HG03175 (cell line): ENCODE measurements around the gene EPHB1.
"Not testable (repeated sequence)": the region's sequence is repeated elsewhere in the genome, so short reads cannot be mapped to it uniquely, and the experiment has no call there.

Experiments
- ATAC-seq: cut with Tn5 transposase; IDR thresholded peaks from one replicate; pipeline ENCODE4 v1.9.1; 2021; ENCODE audit warnings: mild to moderate bottlenecking, moderate library complexity; ENCODE audit not compliant: unreplicated experiment

The EPHB1 gene

DNA sequence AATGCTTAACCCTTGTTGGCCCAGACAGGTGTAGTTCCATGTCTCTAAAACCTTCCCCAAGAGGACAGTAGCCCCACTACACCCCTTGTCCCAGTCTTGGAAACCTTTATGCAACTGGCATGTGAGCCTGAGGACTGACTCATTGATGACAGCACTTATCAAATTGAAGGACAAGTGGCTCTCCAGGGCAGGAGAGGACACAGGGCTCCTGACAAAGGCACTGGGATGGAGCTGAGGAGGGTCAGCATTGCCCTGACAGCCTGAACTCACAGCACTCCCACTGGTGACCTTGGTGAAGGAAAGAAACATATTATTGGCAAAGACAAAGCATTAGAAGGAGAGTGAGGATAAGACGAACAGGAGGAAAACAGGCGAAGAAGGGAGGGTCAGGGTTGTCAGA lies 139.9 kb downstream of the EPHB1 start:
- ATAC-seq = no peak

DNA sequence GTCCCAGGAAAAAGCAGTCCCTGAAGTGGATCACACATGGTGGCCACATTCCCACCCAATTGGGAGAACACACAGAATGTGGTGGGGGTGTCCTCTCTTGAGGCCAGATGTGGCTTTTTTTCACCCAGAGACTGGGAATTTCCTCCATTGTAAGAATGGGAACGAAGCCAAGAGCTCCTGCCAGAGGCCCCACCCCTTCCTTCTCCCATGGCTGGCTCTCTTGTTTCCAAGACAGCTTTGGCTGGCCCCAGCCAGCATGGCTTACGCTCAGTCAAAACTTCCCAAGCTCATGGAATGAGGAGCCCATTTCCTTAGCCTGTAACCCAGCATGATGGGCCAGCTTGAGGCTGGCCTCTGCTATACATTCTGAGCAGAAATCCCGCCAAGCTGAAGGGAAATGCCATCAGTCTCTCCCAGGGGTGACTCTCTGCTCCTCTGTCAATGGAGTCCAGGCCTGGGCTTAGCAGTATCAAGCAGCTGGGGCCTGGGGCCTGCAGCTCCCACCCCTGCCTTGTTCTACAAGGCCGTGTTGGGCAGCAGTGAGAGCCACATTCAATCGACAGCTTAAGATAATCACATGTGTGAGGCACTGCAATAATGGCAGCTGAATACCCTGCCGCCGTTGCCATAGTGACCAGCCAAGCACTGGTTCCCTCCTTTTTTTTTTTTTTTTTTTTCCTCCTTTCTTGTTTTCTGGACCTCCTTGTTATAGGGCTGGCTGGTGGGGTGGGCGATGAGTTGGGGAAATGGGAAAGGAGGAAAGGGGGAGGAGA lies 142.4 kb downstream of the EPHB1 start:
- ATAC-seq = no peak

DNA sequence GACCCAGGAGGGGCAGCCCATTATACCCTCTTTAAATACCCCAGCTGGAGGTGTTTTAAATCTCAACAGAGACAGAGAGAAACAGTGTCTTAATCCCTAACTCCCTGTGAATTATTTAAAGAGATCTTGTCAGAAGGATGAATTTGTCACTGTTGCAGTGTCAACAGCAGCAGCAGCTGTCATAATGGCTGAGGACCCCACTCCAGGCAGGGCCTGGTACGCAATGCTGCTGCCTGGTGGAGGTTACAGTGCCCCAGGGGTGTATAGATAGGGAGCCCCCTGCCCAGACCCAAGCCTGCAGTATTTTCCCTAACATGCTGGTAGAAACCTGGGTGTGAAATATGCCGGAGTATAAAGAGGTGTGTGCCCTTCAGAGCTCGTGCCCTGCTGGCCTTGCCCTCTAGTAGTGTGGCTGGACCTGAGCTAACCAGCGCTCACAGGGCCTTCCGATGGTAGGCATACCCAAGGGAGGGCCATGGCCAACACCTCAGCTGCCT lies 143.0 kb downstream of the EPHB1 start:
- no peak for ATAC-seq

DNA sequence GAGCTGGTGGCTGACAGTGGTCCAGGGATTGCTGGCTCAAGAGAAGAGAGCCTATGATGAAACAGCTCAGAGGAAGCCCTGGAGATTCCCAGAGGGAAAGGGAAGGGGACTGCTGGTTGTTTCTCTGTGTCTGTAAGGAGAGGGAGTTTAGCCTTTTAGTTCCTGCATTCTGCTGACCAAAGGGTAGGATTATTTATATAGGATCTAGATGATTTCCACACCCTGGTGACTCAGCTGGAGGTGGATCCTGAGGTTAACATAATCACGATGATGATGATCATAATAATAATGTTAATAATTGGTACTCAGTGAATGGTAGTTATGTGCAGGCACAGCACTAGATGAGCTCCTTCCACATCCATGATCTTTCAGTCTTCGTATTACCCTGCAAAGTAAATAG lies 144.9 kb downstream of the EPHB1 start:
- ATAC-seq = no peak

DNA sequence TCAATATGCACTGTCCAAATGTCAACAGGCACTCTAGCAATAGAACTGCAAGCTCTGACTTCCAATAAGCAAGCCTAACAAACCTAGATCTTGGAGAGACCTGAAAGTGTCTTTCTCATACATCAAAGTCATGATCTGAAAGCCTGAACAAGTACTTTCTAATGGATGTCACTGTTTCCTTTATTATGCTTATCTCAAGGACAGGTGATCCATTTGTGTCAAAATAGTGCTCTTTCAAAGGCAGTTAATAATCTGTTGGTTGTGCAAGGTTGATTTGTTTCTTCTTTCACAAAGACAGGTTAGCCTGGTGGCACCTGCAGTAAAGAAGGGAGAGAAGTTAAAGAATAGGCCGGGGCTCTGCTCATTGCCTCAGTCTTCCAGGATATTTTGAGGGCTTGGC lies 146.8 kb downstream of the EPHB1 start:
- no peak for ATAC-seq

DNA sequence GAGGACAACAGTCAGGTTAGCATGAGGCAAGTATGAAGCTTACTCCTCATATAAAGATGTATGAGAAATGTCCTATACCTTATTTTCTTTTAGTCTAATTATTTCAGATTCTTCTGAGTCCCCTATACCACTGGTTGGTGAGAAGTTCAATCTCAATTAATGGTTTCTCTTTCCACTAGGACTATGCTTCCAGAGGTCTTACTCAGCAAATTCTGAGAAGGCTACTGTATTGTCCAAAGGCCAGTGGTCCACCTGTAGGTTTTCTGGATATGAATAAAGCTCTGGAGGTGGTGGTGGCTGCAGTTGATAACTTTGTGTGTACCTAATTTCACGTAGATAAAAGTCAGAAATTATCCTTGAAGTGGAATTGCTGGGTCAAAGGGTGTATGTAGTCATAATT lies 149.4 kb downstream of the EPHB1 start:
- ATAC-seq = no peak

DNA sequence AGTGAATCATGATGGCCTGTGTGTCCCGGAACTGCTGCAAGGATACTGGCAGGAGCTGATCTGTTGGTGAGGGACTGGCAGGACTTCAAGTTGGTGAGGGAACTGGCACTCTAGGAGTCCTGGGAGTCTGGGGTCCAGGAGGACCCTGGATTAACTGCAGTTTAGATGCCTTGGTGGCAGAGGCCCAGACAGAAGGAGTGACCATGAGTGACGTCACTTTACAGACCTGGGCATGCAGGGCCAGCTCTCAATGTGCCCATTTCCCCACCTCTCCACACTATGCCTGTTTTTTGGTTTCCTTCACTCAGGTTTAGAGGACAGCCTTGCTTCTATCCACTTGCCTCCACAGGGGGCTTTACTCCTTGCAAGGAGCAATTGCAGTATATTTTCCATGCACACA lies 154.1 kb downstream of the EPHB1 start:
- ATAC-seq = no peak

DNA sequence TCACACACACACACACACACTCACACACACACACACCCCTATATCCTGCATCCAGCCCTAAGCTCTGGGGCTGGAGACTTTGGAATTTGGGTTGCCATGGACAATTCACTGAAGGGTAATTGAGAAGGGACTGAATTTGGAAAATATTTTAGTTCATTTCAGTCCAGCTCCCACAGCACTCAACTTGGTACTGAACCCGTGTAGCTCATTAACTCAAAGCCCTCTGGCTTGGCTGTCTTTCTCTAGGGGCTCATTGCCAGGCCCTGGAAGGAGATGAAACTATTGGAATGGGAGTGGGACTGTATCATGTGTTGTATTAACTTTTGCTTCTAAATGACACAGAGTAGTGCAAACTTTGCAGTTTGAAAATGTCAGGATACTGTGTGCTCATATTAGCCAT lies 157.3 kb downstream of the EPHB1 start:
- no peak for ATAC-seq

DNA sequence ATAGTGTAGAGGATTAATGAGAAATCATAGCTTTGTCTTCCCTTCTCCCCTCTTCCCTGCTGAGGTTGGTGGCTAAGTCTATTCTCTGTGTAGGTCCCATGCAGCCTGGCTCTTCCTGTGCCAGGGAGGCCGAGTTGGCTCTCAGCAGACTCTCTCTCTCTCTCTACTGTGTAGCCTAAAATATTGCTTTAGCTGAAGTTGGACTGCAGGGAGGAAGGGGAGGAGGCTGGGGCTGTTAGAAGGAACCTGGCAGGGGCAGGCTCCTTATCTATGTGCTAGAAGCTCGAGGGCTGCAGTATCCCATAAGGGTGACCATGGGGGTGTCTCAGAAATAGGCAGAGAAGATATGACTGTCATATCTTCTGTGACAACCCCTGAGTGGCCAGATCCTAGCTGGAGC lies 160.8 kb downstream of the EPHB1 start:
- ATAC-seq = no peak

DNA sequence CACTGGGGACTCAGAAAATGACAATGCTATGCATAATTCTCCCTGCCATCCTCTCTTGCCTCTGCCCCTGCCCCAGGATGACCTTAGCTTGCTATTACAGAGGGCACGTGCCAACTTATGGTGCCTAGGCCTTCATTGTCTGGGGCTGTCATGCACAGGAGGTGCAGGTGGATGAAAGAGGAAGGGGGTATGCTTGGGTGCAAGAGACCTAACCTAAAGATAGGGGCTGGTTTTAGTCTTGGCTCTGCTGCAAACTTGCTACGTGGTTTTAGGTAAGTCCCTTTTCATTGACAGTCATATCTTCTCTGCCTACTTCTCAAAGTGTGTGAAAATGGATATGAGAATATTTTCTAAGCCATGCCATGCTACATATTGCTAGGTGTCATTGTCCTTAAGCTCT lies 161.3 kb downstream of the EPHB1 start:
- peak; percentile 57 for ATAC-seq

DNA sequence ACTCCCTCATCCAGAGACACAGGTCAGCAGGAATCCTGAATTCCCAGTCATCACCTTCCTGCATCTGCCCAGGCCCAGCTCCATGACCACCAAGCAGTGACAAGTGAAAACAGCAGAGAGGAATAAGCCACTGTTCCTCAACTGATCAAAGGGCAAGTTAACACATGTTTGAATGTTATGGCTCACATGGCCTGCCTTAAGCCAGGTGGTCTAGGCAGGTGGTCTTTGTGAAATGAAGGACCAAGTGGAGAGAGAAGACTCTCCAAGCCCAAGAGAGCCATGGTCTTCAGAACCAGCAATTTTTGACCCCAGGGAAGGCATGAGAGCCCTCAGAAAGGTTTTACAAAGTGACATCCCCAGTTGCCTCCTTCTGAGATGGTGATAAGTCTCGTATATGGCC lies 161.8 kb downstream of the EPHB1 start:
- ATAC-seq = no peak

DNA sequence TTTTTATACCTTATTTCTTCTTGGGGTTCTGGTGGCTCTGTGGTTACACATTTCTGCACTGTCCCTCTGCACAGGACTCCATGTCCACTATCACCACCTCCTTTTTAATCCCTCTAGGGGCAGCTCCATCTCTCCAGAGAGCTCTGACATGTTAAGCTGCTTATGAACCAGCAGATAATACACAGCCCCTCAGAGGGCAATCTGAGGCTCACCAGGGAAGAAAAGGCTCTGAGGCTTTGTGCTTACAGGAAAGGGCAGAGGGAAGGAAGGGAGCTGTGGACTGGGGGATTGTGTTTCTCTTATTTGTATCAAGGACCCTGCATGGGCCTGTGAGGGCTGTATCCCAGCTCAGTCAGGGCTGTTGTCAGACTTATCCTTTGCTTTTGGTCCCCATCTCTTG lies 164.5 kb downstream of the EPHB1 start:
- ATAC-seq = no peak

DNA sequence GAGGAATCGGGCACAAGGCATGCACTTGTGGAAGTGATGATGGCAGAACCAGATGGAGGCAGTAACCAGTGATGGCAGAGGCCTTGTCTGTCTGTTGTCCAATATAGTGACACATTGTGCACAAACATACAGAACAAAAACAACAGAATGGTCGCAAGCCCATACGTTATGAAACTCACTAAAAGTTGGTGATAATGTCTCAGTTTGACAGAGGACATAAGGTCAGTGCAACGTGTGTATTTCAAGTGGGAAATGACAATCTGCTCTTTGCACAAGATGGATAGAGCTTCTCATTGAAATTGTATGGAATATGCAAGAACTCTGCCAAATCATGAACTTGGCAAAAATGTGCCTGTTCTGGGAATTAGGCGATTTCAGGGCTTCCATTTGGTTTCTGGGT lies 169.2 kb downstream of the EPHB1 start:
- ATAC-seq = no peak

DNA sequence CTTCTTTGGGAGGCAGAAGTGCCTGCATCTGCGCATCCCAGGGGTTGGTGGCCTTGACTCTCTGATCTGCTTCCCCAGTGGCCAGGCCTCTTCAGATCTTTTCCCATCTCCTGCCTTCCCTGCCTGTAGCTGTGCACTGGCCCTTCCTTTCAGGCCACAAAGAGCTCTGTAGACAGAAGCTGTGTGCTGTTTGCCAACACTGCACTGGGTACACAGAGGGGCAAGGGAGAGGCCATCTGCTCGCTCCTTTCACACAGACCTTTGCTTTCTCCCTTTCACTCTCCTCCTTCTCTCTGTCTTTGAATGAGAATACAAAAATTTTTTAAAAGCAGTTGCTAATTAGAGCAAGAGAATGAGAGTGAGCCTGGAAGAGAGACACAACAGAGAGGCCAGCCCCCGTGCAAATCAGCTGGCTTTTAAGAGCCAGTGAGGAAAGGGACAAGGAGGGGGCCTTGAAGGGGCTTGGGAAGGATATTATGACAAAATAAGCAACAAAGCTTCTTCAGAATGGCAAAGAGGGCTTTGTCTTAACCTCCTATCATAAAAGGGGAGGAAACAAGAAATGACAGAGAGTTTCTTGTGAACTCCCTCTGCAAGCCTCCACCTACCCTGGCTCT lies 170.9 kb downstream of the EPHB1 start:
- ATAC-seq = no peak

DNA sequence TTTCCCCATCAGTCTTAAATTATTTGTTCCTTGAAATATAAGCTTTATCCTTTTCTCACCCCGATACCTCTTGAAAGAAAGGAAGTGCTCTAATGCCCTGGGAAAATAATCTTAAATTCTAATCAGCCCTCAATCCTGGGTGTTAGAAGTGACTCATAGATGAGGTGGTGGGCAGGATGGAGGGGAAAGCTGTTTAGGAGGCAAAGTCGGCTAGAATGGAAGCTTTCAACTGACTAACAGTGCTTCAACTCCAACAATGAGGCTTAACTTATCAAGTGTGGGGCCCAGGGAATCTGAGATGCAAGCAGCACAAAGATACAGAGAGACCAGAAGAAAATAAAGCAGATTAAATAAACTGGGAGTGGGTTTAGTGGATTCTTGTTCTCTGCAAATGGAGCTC lies 175.8 kb downstream of the EPHB1 start:
- ATAC-seq = no peak

DNA sequence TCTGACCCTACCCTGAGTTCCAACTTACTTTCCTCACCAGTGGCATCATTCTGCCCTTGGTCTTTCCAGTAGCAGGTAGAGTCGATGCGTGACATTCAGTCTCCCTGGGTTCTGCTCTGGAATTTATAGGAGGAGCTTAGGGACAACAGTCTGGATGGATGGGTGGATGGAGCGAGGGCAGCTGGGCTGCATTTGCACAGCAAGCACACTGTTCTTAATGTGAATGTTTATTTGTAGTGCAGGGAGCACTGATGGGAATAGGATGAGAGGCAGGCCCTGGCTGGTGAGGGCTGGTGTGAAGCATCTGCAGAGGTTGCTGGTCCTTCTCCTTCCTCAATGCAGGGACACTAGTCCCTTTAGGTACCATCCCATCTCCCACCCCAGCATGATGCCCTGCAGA lies 176.2 kb downstream of the EPHB1 start:
- no peak for ATAC-seq

DNA sequence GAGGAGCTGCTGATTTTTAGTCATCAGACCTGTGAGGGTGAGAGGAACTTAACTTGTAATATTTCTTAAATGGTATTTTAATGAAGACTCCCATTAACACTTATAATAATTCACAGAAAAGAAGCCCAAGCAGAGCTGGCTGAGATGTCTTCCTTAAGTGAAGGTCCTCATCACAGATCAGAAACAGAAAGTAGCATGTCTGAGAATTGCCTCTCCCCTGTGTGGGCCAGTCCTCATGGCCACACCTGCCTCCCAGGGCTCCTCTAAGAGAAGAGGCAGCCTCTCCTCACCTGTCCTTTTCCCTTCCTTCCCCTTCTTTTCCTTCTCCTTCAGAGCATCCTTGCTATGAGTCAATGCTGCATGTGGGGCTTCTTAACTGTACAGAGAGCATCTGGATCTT lies 176.8 kb downstream of the EPHB1 start:
- ATAC-seq = not testable (repeated sequence)

DNA sequence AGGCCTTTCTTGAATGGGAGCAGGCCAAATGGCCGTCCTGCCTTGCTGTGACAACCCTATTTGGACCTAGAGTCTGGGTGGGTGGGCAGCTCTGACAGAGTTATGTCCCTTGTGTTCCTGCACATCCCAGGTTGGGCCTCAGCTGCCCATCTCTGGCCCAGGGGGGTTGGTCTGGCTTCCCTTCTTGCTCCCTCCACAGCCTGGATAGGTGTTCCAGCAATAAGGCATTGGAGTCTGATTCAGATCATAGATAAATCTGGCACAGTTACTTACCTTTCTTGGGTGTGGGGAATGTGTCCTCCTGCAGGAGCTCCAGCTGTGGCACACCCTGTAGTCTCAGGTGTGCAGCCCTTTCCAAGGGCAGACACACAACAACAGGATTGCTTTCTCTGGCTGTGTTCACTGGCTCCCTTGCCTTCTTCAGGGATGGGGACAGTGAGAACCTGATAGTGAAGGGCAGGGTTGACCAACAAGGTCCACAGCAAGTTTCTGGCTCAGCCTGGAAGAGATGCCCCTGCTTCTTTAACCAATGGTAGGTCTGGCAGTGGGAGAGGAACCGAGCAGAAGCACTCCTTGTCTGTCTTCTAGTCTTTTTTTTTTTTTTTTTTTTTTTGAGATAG lies 177.9 kb downstream of the EPHB1 start:
- ATAC-seq = no peak

DNA sequence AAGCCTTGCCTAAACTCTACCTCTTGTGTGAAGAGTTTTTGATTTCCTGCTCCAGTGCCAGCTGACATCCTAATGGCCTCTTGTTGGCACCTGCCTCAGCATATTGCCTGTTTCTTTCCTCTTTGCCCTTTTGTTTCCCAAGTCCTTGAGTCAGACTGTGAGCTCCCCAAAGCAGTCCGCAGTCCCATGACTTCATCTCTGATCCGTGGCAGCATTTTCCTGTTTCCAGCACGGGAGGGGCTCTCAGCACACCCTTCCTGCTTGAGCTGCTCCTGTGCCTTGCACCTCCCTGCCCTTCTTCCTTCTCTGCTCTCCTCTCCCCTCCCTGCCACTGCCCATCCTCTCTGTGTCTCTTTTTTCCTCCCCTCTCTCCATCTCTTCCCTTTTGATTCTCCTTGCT lies 179.6 kb downstream of the EPHB1 start:
- no peak for ATAC-seq

DNA sequence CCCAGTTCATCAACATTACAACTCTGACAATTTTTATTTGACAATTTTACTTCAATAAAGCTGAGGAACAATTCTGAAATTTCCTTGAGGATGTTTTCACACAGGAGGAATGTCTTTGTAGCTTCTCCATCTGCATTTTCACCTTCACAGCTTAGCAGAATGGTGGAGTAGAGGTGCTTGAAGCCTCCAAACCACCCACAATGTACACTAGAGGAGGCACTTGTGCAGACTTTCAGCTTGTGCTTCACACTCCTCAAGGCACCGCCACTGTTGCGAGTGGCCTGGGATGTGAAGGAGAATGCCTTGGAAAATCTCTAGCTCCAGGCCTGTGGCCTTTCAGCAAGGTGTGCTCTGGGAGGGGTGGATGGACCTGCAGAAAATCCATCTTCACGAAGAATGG lies 181.9 kb downstream of the EPHB1 start:
- ATAC-seq = no peak

DNA sequence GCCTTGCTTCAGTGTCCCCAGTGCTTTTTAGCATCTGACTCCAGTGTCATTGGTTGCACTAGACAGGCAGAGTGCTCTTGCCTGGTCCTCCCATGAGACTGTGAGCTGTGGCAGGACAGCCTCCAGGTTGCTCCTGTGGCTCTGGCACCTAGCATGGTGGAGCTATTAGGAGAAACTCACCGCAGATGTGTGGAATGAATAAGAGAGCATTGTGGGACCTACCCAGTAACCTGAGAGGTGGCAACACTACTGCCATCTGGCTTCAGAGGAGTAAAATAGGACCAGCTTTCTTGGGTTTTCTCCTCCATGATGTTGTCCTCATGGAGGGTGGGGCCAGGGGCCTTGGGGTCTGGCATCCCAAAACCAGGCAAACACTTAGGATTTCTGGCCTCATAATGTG lies 183.6 kb downstream of the EPHB1 start:
- no peak for ATAC-seq
